ENCODE data around the gene CACNA1S. TPM values are rescaled to one million over a fixed set of nuclear protein-coding genes. Genes with fewer than 3 reads are reported as not detected.

Gene CACNA1S
- total and polyA plus RNA-seq, 2 donors (not counting 1 experiment from before 2014, with no cell fraction given): not detected

DNA sequence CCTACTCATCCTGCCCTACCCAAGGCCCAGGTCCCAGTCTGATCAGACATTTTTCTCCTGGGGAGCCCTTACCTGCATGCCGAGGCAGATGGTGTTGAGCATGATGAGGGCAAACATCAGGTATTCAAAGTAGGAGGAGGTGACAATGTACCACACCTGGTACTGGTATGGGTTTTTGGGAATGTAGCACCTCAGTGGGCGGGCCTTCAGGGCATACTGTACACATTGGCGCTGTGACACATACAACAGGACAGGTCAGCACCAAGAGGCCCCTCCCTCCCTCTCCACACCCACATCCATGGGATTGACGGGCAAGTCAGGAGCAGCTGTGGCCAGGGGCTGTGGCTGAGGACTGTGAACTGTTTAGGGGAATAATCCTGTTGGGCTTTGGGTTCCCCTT is 51.6 kb downstream of the CACNA1S start:
- no peak for ATAC-seq (ENCODE audit: low read depth)
- intact Hi-C loops (cut with micrococcal nuclease): no loop called here
- no peak for TF ChIP-seq EZH2 (IDR thresholded peaks at IDR 0.05; ENCODE audit: borderline replicate concordance, insufficient read depth, low read depth, low read length, poor library complexity, severe bottlenecking)
- no peak for TF ChIP-seq CTCF (IDR thresholded peaks at IDR 0.05)

GRCh38 chr1:201059871-201060555 is 52.2 kb downstream of the CACNA1S start:
- intact Hi-C loops (cut with micrococcal nuclease): no loop called here

More for the DNA sequence above, 51.6 kb downstream of the CACNA1S start:
- ChIA-PET CTCF (interaction anchor here (0.9 kb wide), 1 partner anchor 82 kb away, joined by 3 read pairs; no protein-coding TSS in a partner anchor), POLR2A (no interaction called here)
- Histone ChIP-seq H3K27me3 (replicated peaks in 1 of 4; ENCODE audit: control extremely low read depth in 1 of 4, control insufficient read depth in 3 of 4, insufficient read depth in 4 of 4, low read length in 3 of 4) (peaks cover 0 to 4% (median 0%) of the 10 kb centered on the region in 4 experiments), H4K20me1 (ENCODE audit: control insufficient read depth, insufficient read depth, low read length, poor library complexity, severe bottlenecking) (no peaks in the 10 kb centered on the region), H3K27ac (ENCODE audit: low read length in 2 of 2) (no peak overlapping the region), H3K4me1 (ENCODE audit: control insufficient read depth in 2 of 2, insufficient read depth in 2 of 2, low read length in 2 of 2) (peaks cover 16 to 25% of the 10 kb centered on the region in 2 donors), H2AFZ (ENCODE audit: insufficient read depth, low read depth, low read length, poor library complexity, severe bottlenecking) (no peak overlapping the region), H3K36me3 (replicated peaks in 1 of 2; ENCODE audit: control extremely low read depth in 1 of 2, control insufficient read depth in 1 of 2, extremely low read depth in 1 of 2, insufficient read depth in 2 of 2, low read length in 1 of 2) (no peaks in the 10 kb centered on the region), H3K79me2 (ENCODE audit: control insufficient read depth, insufficient read depth, low read length) (no peaks in the 10 kb centered on the region), H3K4me2 (replicated peaks; ENCODE audit: low read depth, low read length, poor library complexity, severe bottlenecking) (no peak overlapping the region), H3K4me3 (ENCODE audit: control extremely low read depth in 1 of 5, extremely low read depth in 1 of 5, insufficient read depth in 1 of 5, low read depth in 2 of 5, low read length in 4 of 5) (no peak overlapping the region), H3K9me3 (ENCODE audit: control extremely low read depth in 1 of 3, control insufficient read depth in 2 of 3, insufficient read depth in 1 of 3, low read length in 2 of 3) (no peaks in the 10 kb centered on the region), H3K9ac (ENCODE audit: low read length) (no peak overlapping the region)
- peaks cover 25% of the 10 kb centered on the region for H3K4me1 Mint-ChIP-seq
- no peak for DNase-seq
- no peak overlapping the region for H3K4me3 Mint-ChIP-seq
- H3K27me3 Mint-ChIP-seq: peaks cover 8% of the 10 kb centered on the region
- WGBS (ENCODE audit: insufficient coverage): 83% methylated on average over 1 of the region's 4 CpGs
- no peaks in the 10 kb centered on the region for H3K9me3 Mint-ChIP-seq (ENCODE audit: insufficient read depth)
- H3K27ac Mint-ChIP-seq: no peak overlapping the region

More at GRCh38 chr1:201059871-201060555, 52.2 kb downstream of the CACNA1S start:
- Mint-ChIP-seq H3K27ac (no peak overlapping the region), H3K27me3 (peaks cover 8% of the 10 kb centered on the region), H3K4me3 (no peak overlapping the region), H3K4me1 (peaks cover 31% of the 10 kb centered on the region), H3K9me3 (ENCODE audit: insufficient read depth) (no peaks in the 10 kb centered on the region)
- Histone ChIP-seq H2AFZ (ENCODE audit: insufficient read depth, low read depth, low read length, poor library complexity, severe bottlenecking) (no peak overlapping the region), H3K4me3 (ENCODE audit: control extremely low read depth in 1 of 5, extremely low read depth in 1 of 5, insufficient read depth in 1 of 5, low read depth in 2 of 5, low read length in 4 of 5) (no peak overlapping the region), H3K4me2 (replicated peaks; ENCODE audit: low read depth, low read length, poor library complexity, severe bottlenecking) (no peak overlapping the region), H3K9ac (ENCODE audit: low read length) (no peak overlapping the region), H3K36me3 (replicated peaks in 1 of 2; ENCODE audit: control extremely low read depth in 1 of 2, control insufficient read depth in 1 of 2, extremely low read depth in 1 of 2, insufficient read depth in 2 of 2, low read length in 1 of 2) (no peaks in the 10 kb centered on the region), H3K9me3 (ENCODE audit: control extremely low read depth in 1 of 3, control insufficient read depth in 2 of 3, insufficient read depth in 1 of 3, low read length in 2 of 3) (no peaks in the 10 kb centered on the region), H3K4me1 (ENCODE audit: control insufficient read depth in 2 of 2, insufficient read depth in 2 of 2, low read length in 2 of 2) (peaks cover 22 to 31% of the 10 kb centered on the region in 2 donors), H4K20me1 (ENCODE audit: control insufficient read depth, insufficient read depth, low read length, poor library complexity, severe bottlenecking) (no peaks in the 10 kb centered on the region), H3K27ac (ENCODE audit: low read length in 2 of 2) (no peak overlapping the region), H3K79me2 (ENCODE audit: control insufficient read depth, insufficient read depth, low read length) (no peaks in the 10 kb centered on the region), H3K27me3 (replicated peaks in 1 of 4; ENCODE audit: control extremely low read depth in 1 of 4, control insufficient read depth in 3 of 4, insufficient read depth in 4 of 4, low read length in 3 of 4) (peaks cover 0 to 2% (median 0%) of the 10 kb centered on the region in 4 experiments)
- CTCF ChIA-PET: no interaction called here
- POLR2A ChIA-PET: no interaction called here
- ATAC-seq (ENCODE audit: low read depth) (no peak), DNase-seq (no peak)
- WGBS (ENCODE audit: insufficient coverage): 77% methylated on average over 2 of the region's 5 CpGs
- TF ChIP-seq EZH2 (IDR thresholded peaks at IDR 0.05; ENCODE audit: borderline replicate concordance, insufficient read depth, low read depth, low read length, poor library complexity, severe bottlenecking) (no peak), CTCF (IDR thresholded peaks at IDR 0.05) (no peak)

Data from B cell (primary cell).